Panc1 (cell line): ENCODE data around the gene FGFRL1.

Experiments
- POLR2AphosphoS5 ChIP-seq: IDR thresholded peaks from 2 replicates; pipeline ENCODE4 v1.6.1; 2012; ENCODE audit warnings: mild to moderate bottlenecking, low read depth, low read length, moderate library complexity
- REST ChIP-seq, 2 experiments: IDR thresholded peaks; 2 replicates each; pipeline ENCODE4 v1.6.1; 2011 to 2012; ENCODE audit warnings: low read depth in 2 of 2, control low read depth in 1 of 2, low read length in 1 of 2, mild to moderate bottlenecking in 1 of 2, moderate library complexity in 1 of 2; ENCODE audit not compliant: insufficient read depth in 1 of 2
- SIN3A ChIP-seq: IDR thresholded peaks from 2 replicates; pipeline ENCODE4 v1.6.1; 2012; ENCODE audit warnings: low read depth, mild to moderate bottlenecking, low read length, moderate library complexity, borderline replicate concordance; ENCODE audit not compliant: insufficient read depth
- TCF7L2 ChIP-seq: IDR thresholded peaks from 2 replicates; pipeline ENCODE4 v1.6.1; 2011; ENCODE audit warnings: mild to moderate bottlenecking, low read depth, low read length, inconsistent platforms
- TF ChIP-seq, protein P1 (sequence below): fragments of 450-650 bp; IDR thresholded peaks from 2 replicates; pipeline ENCODE4 v1.5.1; 2017; ENCODE audit warnings: mild to moderate bottlenecking

- TF ChIP-seq, protein P1, sequence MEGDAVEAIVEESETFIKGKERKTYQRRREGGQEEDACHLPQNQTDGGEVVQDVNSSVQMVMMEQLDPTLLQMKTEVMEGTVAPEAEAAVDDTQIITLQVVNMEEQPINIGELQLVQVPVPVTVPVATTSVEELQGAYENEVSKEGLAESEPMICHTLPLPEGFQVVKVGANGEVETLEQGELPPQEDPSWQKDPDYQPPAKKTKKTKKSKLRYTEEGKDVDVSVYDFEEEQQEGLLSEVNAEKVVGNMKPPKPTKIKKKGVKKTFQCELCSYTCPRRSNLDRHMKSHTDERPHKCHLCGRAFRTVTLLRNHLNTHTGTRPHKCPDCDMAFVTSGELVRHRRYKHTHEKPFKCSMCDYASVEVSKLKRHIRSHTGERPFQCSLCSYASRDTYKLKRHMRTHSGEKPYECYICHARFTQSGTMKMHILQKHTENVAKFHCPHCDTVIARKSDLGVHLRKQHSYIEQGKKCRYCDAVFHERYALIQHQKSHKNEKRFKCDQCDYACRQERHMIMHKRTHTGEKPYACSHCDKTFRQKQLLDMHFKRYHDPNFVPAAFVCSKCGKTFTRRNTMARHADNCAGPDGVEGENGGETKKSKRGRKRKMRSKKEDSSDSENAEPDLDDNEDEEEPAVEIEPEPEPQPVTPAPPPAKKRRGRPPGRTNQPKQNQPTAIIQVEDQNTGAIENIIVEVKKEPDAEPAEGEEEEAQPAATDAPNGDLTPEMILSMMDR = no peak
- TF ChIP-seq REST (IDR thresholded peaks at IDR 0.05; ENCODE audit: insufficient read depth in 1 of 2, low read depth in 2 of 2, low read length in 1 of 2) = no peak
- TF ChIP-seq TCF7L2 = no peak
- TF ChIP-seq SIN3A = no peak
- TF ChIP-seq POLR2AphosphoS5 = no peak
Measured at GRCh38 chr4:1031956-1032795, 20.8 kb downstream of the FGFRL1 start.
